ENCODE results near the gene SLC51B. TPM values are rescaled to one million over a fixed set of nuclear protein-coding genes. Genes with fewer than 3 reads are reported as not detected.

Gene SLC51B
- total and polyA plus RNA-seq, 2 of the 4 experiments (the other 2 are of a cell fraction), result not detected

- Histone ChIP-seq H2BK5ac (ENCODE audit: low read depth, low read length, poor library complexity, severe bottlenecking) (peak overlapping the region; percentile 62), H3K23ac (ENCODE audit: low read depth, low read length) (peak overlapping the region; percentile 27; the same call in 1 of the 2 replicates), H3K79me1 (ENCODE audit: low read depth in 1 of 2, low read length in 2 of 2) (no peaks in the 10 kb centered on the region; a peak in 1 of 4 replicates), H3K27me3 (ENCODE audit: control insufficient read depth, insufficient read depth, low read length) (no peaks in the 10 kb centered on the region), H3K4me2 (ENCODE audit: low read depth, low read length) (peak overlapping the region; percentile 64), H2BK15ac (ENCODE audit: low read depth, low read length) (peak overlapping the region; percentile 55; the same call in 1 of the 3 replicates), H4K8ac (ENCODE audit: low read depth in 2 of 2, low read length in 2 of 2) (peak overlapping the region; percentile 36 to 78; a peak in 2 of 4 replicates), H4K20me1 (ENCODE audit: insufficient read depth, low read length) (no peaks in the 10 kb centered on the region), H3K14ac (replicated peaks; ENCODE audit: low read depth, low read length) (no peak overlapping the region; the same call in 1 of the 2 replicates), H2AK5ac (ENCODE audit: low read depth, low read length) (peak overlapping the region; percentile 95), H3K36me3 (ENCODE audit: control insufficient read depth, insufficient read depth, low read length) (no peaks in the 10 kb centered on the region), H2BK20ac (ENCODE audit: low read depth, low read length) (peak overlapping the region; percentile 81), H3K18ac (ENCODE audit: low read depth, low read length) (peak overlapping the region; percentile 31), H2BK120ac (ENCODE audit: low read depth, low read length) (peak overlapping the region; percentile 90), H3K56ac (ENCODE audit: extremely low read depth, insufficient read depth, low read length) (no peak overlapping the region), H3K4ac (ENCODE audit: low read depth, low read length) (peak overlapping the region; percentile 83), H3K27ac (ENCODE audit: insufficient read depth, low read length) (peak overlapping the region; percentile 64), H2AFZ (replicated peaks; ENCODE audit: low read length, poor library complexity) (peak overlapping the region; percentile 58), H3K4me3 (ENCODE audit: insufficient read depth, low read depth, low read length) (no peak overlapping the region), H3K9ac (ENCODE audit: low read depth, low read length) (no peak overlapping the region), H3K4me1 (ENCODE audit: control insufficient read depth, insufficient read depth, low read length) (peaks cover 24% of the 10 kb centered on the region), H4K5ac (ENCODE audit: low read depth, low read length) (peak overlapping the region; percentile 4), H2AK9ac (replicated peaks; ENCODE audit: low read depth, low read length, poor library complexity) (peak overlapping the region; percentile 76), H4K91ac (ENCODE audit: insufficient read depth, low read depth, low read length) (peak overlapping the region; percentile 83), H3K9me3 (ENCODE audit: control insufficient read depth, insufficient read depth, low read length) (no peaks in the 10 kb centered on the region), H3K9me1 (ENCODE audit: insufficient read depth, low read length) (peaks cover 25% of the 10 kb centered on the region)
- ATAC-seq (ENCODE audit: low read depth) (peak; percentile 74), DNase-seq (peak; percentile 64)
- dilution Hi-C loops (cut with HindIII; ENCODE audit: low sequenced_read_pairs, unreplicated experiment) (no loop called here), intact Hi-C loops (cut with micrococcal nuclease) (no loop called here), in situ Hi-C loops (cut with MboI; ENCODE audit: low sequenced_read_pairs) (loop anchor here (5.0 kb wide), 1 partner anchor 37 kb away; no protein-coding TSS in a partner anchor)
- CTCF ChIA-PET, result interaction anchor here (1.3 kb wide), 1 partner anchor 16 kb away, joined by 4 read pairs; no protein-coding TSS in a partner anchor
- BruUV-seq (replicated peaks), result no TSS peak
- WGBS, 2 experiments (ENCODE audit: extremely low coverage in 2 of 2, insufficient read length in 1 of 2), result 0% methylated on average over 2 of the region's 4 CpGs; no CpG with 5 or more reads in 1 of the 2 experiments
- POLR2A ChIA-PET (ENCODE audit: unreplicated experiment), result no interaction called here
- TF ChIP-seq FOS (IDR thresholded peaks at IDR 0.05; ENCODE audit: low read depth, low read length) (peak; percentile 65; the same call in 1 of the 2 replicates), CHD1 (IDR thresholded peaks at IDR 0.05; ENCODE audit: low read depth, low read length) (no peak), USF2 (IDR thresholded peaks at IDR 0.05; ENCODE audit: low read depth, low read length) (no peak)
These were observed 5.1 kb downstream of the SLC51B start for GRCh38 chr15:65050270-65050669.

All from IMR-90 (cell line).